Nephron (organoid): Measurements from ENCODE around the gene ALDOA.
A peak's percentile ranks its signal among the peaks of the same experiment; 100 is the strongest.

Experiments
- H3K27ac Mint-ChIP-seq, 3 experiments: 2 replicates each; pipeline ENCODE4 v1.8.0; 2020; ENCODE audit warnings: mixed read lengths in 3 of 3, mild to moderate bottlenecking in 2 of 3, moderate library complexity in 1 of 3
- H3K27me3 Mint-ChIP-seq: 2 replicates; pipeline ENCODE4 v1.8.0; 2021; ENCODE audit warnings: low read depth, mild to moderate bottlenecking, moderate library complexity, mixed read lengths
- H3K36me3 Mint-ChIP-seq: 2 replicates; pipeline ENCODE4 v1.8.0; 2020; ENCODE audit warnings: low read depth, mixed read lengths
- H3K4me1 Mint-ChIP-seq: 2 replicates; pipeline ENCODE4 v1.8.0; 2020; ENCODE audit warnings: mixed read lengths
- H3K4me3 Mint-ChIP-seq, 3 experiments: 2 replicates each; pipeline ENCODE4 v1.8.0; 2020; ENCODE audit warnings: mild to moderate bottlenecking in 3 of 3, mixed read lengths in 3 of 3, moderate library complexity in 2 of 3
- H3K9me3 Mint-ChIP-seq: 2 replicates; pipeline ENCODE4 v1.8.0; 2020; ENCODE audit warnings: mixed read lengths
- CTCF ChIP-seq, 3 experiments: fragments of 200-600 bp; sonication (generic); IDR thresholded peaks; one replicate each; pipeline ENCODE4 v1.5.0; 2021; ENCODE audit warnings: antibody characterized with exemption in 3 of 3; ENCODE audit not compliant: unreplicated experiment in 3 of 3

Gene ALDOA

GRCh38 chr16:30054959-30055553, 10.5 kb upstream of the ALDOA start:
- no peaks in the 10 kb centered on the region for H3K9me3 Mint-ChIP-seq
- peak in 2 of 3 experiments; percentile 25 to 38 for TF ChIP-seq CTCF (IDR thresholded peaks at IDR 0.05; ENCODE audit: unreplicated experiment in 3 of 3)
- H3K27ac Mint-ChIP-seq = peak overlapping the region in 2 of 3 experiments; percentile 31 to 49
- H3K4me1 Mint-ChIP-seq = peaks cover 43% of the 10 kb centered on the region
- H3K36me3 Mint-ChIP-seq = peaks cover 4% of the 10 kb centered on the region
- no peaks in the 10 kb centered on the region for H3K27me3 Mint-ChIP-seq
- H3K4me3 Mint-ChIP-seq = peak overlapping the region; percentile 81 to 87 (median 84)

GRCh38 chr16:30060346-30060745, 5.2 kb upstream of the ALDOA start:
- Mint-ChIP-seq H3K4me3 (peak overlapping the region; percentile 13 to 59 (median 27)), H3K9me3 (no peaks in the 10 kb centered on the region), H3K27ac (peak overlapping the region; percentile 57 to 90 (median 82)), H3K27me3 (no peaks in the 10 kb centered on the region), H3K4me1 (peaks cover 37% of the 10 kb centered on the region), H3K36me3 (peaks cover 4% of the 10 kb centered on the region)
- TF ChIP-seq CTCF (IDR thresholded peaks at IDR 0.05; ENCODE audit: unreplicated experiment in 3 of 3) = no peak

GRCh38 chr16:30060836-30061554, 4.6 kb upstream of the ALDOA start:
- H3K4me1 Mint-ChIP-seq = peaks cover 37% of the 10 kb centered on the region
- H3K36me3 Mint-ChIP-seq = peaks cover 4% of the 10 kb centered on the region
- H3K4me3 Mint-ChIP-seq = peak overlapping the region; percentile 13 to 59 (median 27)
- H3K27me3 Mint-ChIP-seq = no peaks in the 10 kb centered on the region
- no peaks in the 10 kb centered on the region for H3K9me3 Mint-ChIP-seq
- H3K27ac Mint-ChIP-seq = peak overlapping the region; percentile 57 to 90 (median 82)
- TF ChIP-seq CTCF (IDR thresholded peaks at IDR 0.05; ENCODE audit: unreplicated experiment in 3 of 3) = no peak

- TF ChIP-seq CTCF (IDR thresholded peaks at IDR 0.05; ENCODE audit: unreplicated experiment in 3 of 3) = no peak
- Mint-ChIP-seq H3K9me3 (no peaks in the 10 kb centered on the region), H3K4me1 (peaks cover 38% of the 10 kb centered on the region), H3K27ac (peak overlapping the region; percentile 98 to 100 (median 99)), H3K4me3 (peak overlapping the region; percentile 96 to 97 (median 97)), H3K27me3 (no peaks in the 10 kb centered on the region), H3K36me3 (peaks cover 18% of the 10 kb centered on the region)
These were observed 2.2 kb upstream of the ALDOA start for GRCh38 chr16:30063278-30063892.

- no peak for TF ChIP-seq CTCF (IDR thresholded peaks at IDR 0.05; ENCODE audit: unreplicated experiment in 3 of 3)
- H3K4me3 Mint-ChIP-seq = peak overlapping the region; percentile 96 to 97 (median 97)
- H3K27me3 Mint-ChIP-seq = no peaks in the 10 kb centered on the region
- peaks cover 21% of the 10 kb centered on the region for H3K36me3 Mint-ChIP-seq
- peaks cover 41% of the 10 kb centered on the region for H3K4me1 Mint-ChIP-seq
- H3K27ac Mint-ChIP-seq = peak overlapping the region; percentile 98 to 100 (median 99)
- H3K9me3 Mint-ChIP-seq = no peaks in the 10 kb centered on the region
These were observed 1.4 kb upstream of the ALDOA start for GRCh38 chr16:30063893-30064728.
